B cell (primary cell): ENCODE data around the gene ADAMTS14. TPM values are rescaled to one million over a fixed set of nuclear protein-coding genes. Genes with fewer than 3 reads are reported as not detected.

ENCODE experiments used
- ATAC-seq: fragments of 200-7000 bp; cut with Tn5 transposase; one replicate; pipeline ENCODE4 v1.10.0; 2021; ENCODE audit warnings: low read depth, mild to moderate bottlenecking, moderate number of reproducible peaks, moderate library complexity
- CTCF ChIA-PET: fragments of 350-600 bp; sonication (Branson Sonifier 250); formaldehyde crosslinking; loops from one replicate; lab custom pipeline; 2021; ENCODE audit warnings: antibody characterized with exemption, inconsistent platforms; lab: Charles Lee
- POLR2A ChIA-PET: fragments of 350-600 bp; sonication (Branson Sonifier 250); formaldehyde crosslinking; loops from one replicate; lab custom pipeline; 2021; ENCODE audit warnings: antibody characterized with exemption; lab: Charles Lee
- DNase-seq: peaks from one replicate; pipeline ENCODE4 v3.0.0; 2013
- H2AFZ ChIP-seq: 2 replicates; pipeline ENCODE4 v1.6.1; 2012; ENCODE audit warnings: mild to moderate bottlenecking, low read depth, low read length; ENCODE audit not compliant: insufficient read depth, poor library complexity, severe bottlenecking
- H3K27ac ChIP-seq, 2 donors: 1 replicate in 1 of 2; 2 replicates in 1 of 2; pipeline ENCODE4 v1.5.1; 2012 to 2013; ENCODE audit warnings: low read length in 2 of 2, mild to moderate bottlenecking in 2 of 2, moderate library complexity in 1 of 2
- H3K27me3 ChIP-seq, 4 experiments: fragments of 200-600 bp in 1 of 4; sonication (generic) in 1 of 4; replicated peaks in 1 of 4; 1 replicate in 2 of 4; 2 replicates in 2 of 4; pipeline versions ENCODE4 v1.6.1 to v1.7.0; 2013 to 2016; ENCODE audit warnings: low read length in 3 of 4, mild to moderate bottlenecking in 2 of 4, mixed read lengths in 1 of 4, moderate library complexity in 1 of 4; ENCODE audit not compliant: insufficient read depth in 4 of 4, control insufficient read depth in 3 of 4; ENCODE audit errors: control extremely low read depth in 1 of 4
- H3K36me3 ChIP-seq, 2 experiments: replicated peaks in 1 of 2; 1 replicate in 1 of 2; 2 replicates in 1 of 2; pipeline versions ENCODE4 v1.6.1 to v1.7.1; 2013; ENCODE audit warnings: low read length in 1 of 2; ENCODE audit not compliant: insufficient read depth in 2 of 2, control insufficient read depth in 1 of 2; ENCODE audit errors: control extremely low read depth in 1 of 2, extremely low read depth in 1 of 2
- H3K4me1 ChIP-seq, 2 donors: fragments of 200-600 bp in 1 of 2; sonication (generic) in 1 of 2; 1 replicate in 1 of 2; 2 replicates in 1 of 2; pipeline versions ENCODE4 v1.5.1 to v1.6.1; 2013 to 2017; ENCODE audit warnings: low read length in 2 of 2; ENCODE audit not compliant: control insufficient read depth in 2 of 2, insufficient read depth in 2 of 2
- H3K4me2 ChIP-seq: replicated peaks from 2 replicates; pipeline ENCODE3; 2012; ENCODE audit warnings: mild to moderate bottlenecking, low read depth, low read length; ENCODE audit not compliant: poor library complexity, severe bottlenecking
- H3K4me3 ChIP-seq, 5 experiments: fragments of 200-600 bp in 1 of 5; sonication (generic) in 1 of 5; 1 replicate in 3 of 5; 2 replicates in 2 of 5; pipeline versions ENCODE4 v1.5.1 to v1.7.0; 2011 to 2016; ENCODE audit warnings: low read length in 4 of 5, mild to moderate bottlenecking in 4 of 5, low read depth in 2 of 5, control low read depth in 1 of 5, moderate library complexity in 1 of 5; ENCODE audit not compliant: insufficient read depth in 1 of 5; ENCODE audit errors: control extremely low read depth in 1 of 5, extremely low read depth in 1 of 5
- H3K79me2 ChIP-seq: fragments of 200-600 bp; sonication (generic); one replicate; pipeline ENCODE4 v1.6.0; 2016; ENCODE audit warnings: low read length; ENCODE audit not compliant: control insufficient read depth, insufficient read depth
- H3K9ac ChIP-seq: fragments of 200-600 bp; sonication (generic); 2 replicates; pipeline ENCODE4 v1.6.1; 2017; ENCODE audit warnings: mild to moderate bottlenecking, low read length, moderate library complexity
- H3K9me3 ChIP-seq, 3 donors: one replicate each; pipeline versions ENCODE4 v1.6.1 to v1.7.1; 2013; ENCODE audit warnings: low read length in 2 of 3; ENCODE audit not compliant: control insufficient read depth in 2 of 3, insufficient read depth in 1 of 3; ENCODE audit errors: control extremely low read depth in 1 of 3
- H4K20me1 ChIP-seq: 2 replicates; pipeline ENCODE4 v1.6.0; 2012; ENCODE audit warnings: mild to moderate bottlenecking, low read length; ENCODE audit not compliant: insufficient read depth, control insufficient read depth, poor library complexity, severe bottlenecking
- H3K27ac Mint-ChIP-seq: one replicate; pipeline ENCODE4 v1.8.0; 2021; ENCODE audit warnings: mixed read lengths
- H3K27me3 Mint-ChIP-seq: one replicate; pipeline ENCODE4 v1.8.0; 2021; ENCODE audit warnings: mixed read lengths
- H3K4me1 Mint-ChIP-seq: one replicate; pipeline ENCODE4 v1.8.0; 2021; ENCODE audit warnings: mixed read lengths
- H3K4me3 Mint-ChIP-seq: one replicate; pipeline ENCODE4 v1.8.0; 2021; ENCODE audit warnings: mixed read lengths
- H3K9me3 Mint-ChIP-seq: one replicate; pipeline ENCODE4 v1.8.0; 2022; ENCODE audit warnings: mixed read lengths; ENCODE audit not compliant: insufficient read depth
- EZH2 ChIP-seq: IDR thresholded peaks from 2 replicates; pipeline ENCODE4 v1.6.1; 2012; ENCODE audit warnings: borderline replicate concordance, low read depth, mild to moderate bottlenecking, moderate library complexity, low read length; ENCODE audit not compliant: insufficient read depth, poor library complexity, severe bottlenecking
- WGBS: methylation state at CpG from one replicate; pipeline ENCODE4 v1.1.5; 2013; ENCODE audit warnings: missing lambda C conversion rate; ENCODE audit not compliant: insufficient coverage; 5-methylcytosine and 5-hydroxymethylcytosine counted together
- intact Hi-C: fragments of 100-400 bp; cut with micrococcal nuclease; formaldehyde crosslinking; loops from one replicate; pipeline ENCODE4 v1.10.0; 2022
- polyA plus RNA-seq: library from polyadenylated mRNA; depleted of rRNA; stranded (reverse); fragments of >200 nt; gene quantifications from 2 replicates; pipeline ENCODE4 v1.2.3, GENCODE V29; 2012
- total RNA-seq, 2 donors: library from RNA; stranded (reverse); fragments of 120-200 nt in 1 of 2; gene quantifications; 1 replicate in 1 of 2; 2 replicates in 1 of 2; pipeline versions ENCODE4 v1.2.3 to v1.2.4, GENCODE V29; 2013 to 2022
- TF ChIP-seq, protein P1 (sequence below): fragments of 200-600 bp; IDR thresholded peaks from one replicate; pipeline ENCODE4 v1.8.0; 2022; ENCODE audit warnings: antibody characterized with exemption, mild to moderate bottlenecking

The ADAMTS14 gene
- total and polyA plus RNA-seq, 2 donors (not counting 1 experiment from before 2014, with no cell fraction given): not detected

DNA sequence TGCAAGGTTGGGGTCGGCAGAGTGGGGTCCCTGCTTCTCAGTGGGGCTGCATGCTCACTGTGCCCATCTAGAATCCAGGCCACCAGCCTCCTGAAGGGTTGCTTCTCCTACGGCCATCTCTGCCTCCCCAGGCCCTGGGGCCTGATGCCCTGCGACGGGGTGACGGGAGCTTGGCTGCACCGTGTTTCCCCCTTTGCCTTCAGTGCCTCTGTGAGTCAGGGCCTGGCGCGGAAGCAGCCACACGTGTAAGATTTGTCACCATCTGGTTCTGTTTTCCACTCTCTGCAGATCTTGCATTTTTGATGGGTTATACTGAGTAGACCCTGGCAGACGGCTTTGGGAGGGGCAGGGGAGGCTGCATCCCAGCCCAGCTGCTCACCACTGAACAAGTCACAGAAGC is 7.2 kb downstream of the ADAMTS14 start:
- intact Hi-C loops: no loop called here
- CTCF ChIA-PET: no interaction called here
- ATAC-seq: no peak
- no peaks in the 10 kb centered on the region for H3K9me3 Mint-ChIP-seq
- TF ChIP-seq EZH2: no peak
- TF ChIP-seq, protein P1, sequence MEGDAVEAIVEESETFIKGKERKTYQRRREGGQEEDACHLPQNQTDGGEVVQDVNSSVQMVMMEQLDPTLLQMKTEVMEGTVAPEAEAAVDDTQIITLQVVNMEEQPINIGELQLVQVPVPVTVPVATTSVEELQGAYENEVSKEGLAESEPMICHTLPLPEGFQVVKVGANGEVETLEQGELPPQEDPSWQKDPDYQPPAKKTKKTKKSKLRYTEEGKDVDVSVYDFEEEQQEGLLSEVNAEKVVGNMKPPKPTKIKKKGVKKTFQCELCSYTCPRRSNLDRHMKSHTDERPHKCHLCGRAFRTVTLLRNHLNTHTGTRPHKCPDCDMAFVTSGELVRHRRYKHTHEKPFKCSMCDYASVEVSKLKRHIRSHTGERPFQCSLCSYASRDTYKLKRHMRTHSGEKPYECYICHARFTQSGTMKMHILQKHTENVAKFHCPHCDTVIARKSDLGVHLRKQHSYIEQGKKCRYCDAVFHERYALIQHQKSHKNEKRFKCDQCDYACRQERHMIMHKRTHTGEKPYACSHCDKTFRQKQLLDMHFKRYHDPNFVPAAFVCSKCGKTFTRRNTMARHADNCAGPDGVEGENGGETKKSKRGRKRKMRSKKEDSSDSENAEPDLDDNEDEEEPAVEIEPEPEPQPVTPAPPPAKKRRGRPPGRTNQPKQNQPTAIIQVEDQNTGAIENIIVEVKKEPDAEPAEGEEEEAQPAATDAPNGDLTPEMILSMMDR: no peak
- H3K27ac ChIP-seq: no peak overlapping the region
- DNase-seq: no peak
- peaks cover 8% of the 10 kb centered on the region for H3K4me1 Mint-ChIP-seq
- H3K27ac Mint-ChIP-seq: no peak overlapping the region
- no peak overlapping the region for H3K4me3 ChIP-seq
- 96% methylated on average over 9 of the region's 10 CpGs for WGBS
- H3K27me3 Mint-ChIP-seq: peaks cover 16% of the 10 kb centered on the region
- no peak overlapping the region for H3K4me2 ChIP-seq
- H3K79me2 ChIP-seq: no peaks in the 10 kb centered on the region
- H4K20me1 ChIP-seq: no peaks in the 10 kb centered on the region
- POLR2A ChIA-PET: no interaction called here
- no peak overlapping the region for H3K4me3 Mint-ChIP-seq
- H3K27me3 ChIP-seq: peaks cover 0 to 4% (median 0%) of the 10 kb centered on the region in 4 experiments
- no peak overlapping the region for H2AFZ ChIP-seq
- H3K4me1 ChIP-seq: peaks cover 0 to 9% of the 10 kb centered on the region in 2 donors
- no peak overlapping the region for H3K9ac ChIP-seq
- no peaks in the 10 kb centered on the region for H3K36me3 ChIP-seq
- H3K9me3 ChIP-seq: no peaks in the 10 kb centered on the region

DNA sequence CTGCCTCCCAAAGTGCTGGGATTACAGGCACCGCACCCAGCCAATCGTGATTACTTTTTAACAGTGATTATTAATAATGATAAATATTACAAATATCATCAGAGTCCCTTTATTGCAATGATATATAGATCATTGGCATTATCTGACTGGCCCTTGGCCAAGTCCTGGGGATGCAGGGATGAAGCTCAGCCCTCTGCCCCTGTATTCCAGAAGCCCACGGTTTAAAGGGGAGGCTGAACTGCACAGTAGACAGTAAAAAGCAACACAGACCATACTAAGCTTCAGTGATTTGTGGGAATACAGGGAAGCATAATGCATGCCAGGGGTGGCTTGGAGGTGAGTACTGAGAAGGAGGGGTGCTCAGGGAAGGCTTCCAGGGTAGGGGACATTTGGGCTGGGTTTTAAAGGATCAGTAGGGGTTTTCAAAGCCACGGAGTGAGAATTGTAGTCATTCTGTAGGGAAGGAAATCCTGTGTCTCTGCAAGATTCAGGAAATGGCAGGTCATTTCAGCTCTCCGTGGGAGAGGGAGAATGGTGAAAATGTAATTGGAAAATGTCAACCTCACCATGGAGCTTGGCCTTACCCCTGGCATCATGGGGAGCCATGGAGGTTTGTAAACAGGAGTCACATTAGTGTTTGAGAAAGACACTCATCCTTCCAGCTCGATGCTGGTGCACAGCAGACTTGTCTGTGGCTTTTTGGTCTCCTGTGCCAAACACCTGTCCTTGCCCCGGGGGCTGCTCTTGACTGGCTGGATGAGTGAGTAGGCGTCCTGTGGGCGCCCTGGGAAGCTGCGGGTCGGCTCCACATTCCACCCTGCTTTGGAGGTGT is 8.8 kb downstream of the ADAMTS14 start:
- Histone ChIP-seq H4K20me1 (no peaks in the 10 kb centered on the region), H3K79me2 (no peaks in the 10 kb centered on the region), H3K27ac (no peak overlapping the region), H3K9me3 (no peaks in the 10 kb centered on the region), H3K4me1 (peaks cover 0 to 9% of the 10 kb centered on the region in 2 donors), H3K4me2 (no peak overlapping the region), H3K4me3 (no peak overlapping the region), H3K27me3 (no peaks in the 10 kb centered on the region), H3K36me3 (no peaks in the 10 kb centered on the region), H2AFZ (no peak overlapping the region), H3K9ac (no peak overlapping the region)
- 45% methylated on average over 3 of the region's 11 CpGs for WGBS
- no peak for ATAC-seq
- ChIA-PET POLR2A (no interaction called here), CTCF (interaction anchor here (0.5 kb wide), 1 partner anchor 78 kb away, joined by 3 read pairs; no protein-coding TSS in a partner anchor)
- no peaks in the 10 kb centered on the region for H3K9me3 Mint-ChIP-seq
- DNase-seq: no peak
- H3K4me1 Mint-ChIP-seq: peaks cover 8% of the 10 kb centered on the region
- H3K4me3 Mint-ChIP-seq: no peak overlapping the region
- H3K27ac Mint-ChIP-seq: no peak overlapping the region
- intact Hi-C loops: no loop called here
- TF ChIP-seq EZH2: no peak
- TF ChIP-seq, protein P1: no peak
- peaks cover 3% of the 10 kb centered on the region for H3K27me3 Mint-ChIP-seq
